HG02885 (cell line): ENCODE data around the gene ABHD5.
"Not testable (repeated sequence)": the region's sequence is repeated elsewhere in the genome, so short reads cannot be mapped to it uniquely, and the experiment has no call there.

Experiments used
- ATAC-seq: cut with Tn5 transposase; IDR thresholded peaks from one replicate; pipeline ENCODE4 v1.9.1; 2021; ENCODE audit warnings: mild to moderate bottlenecking; ENCODE audit not compliant: unreplicated experiment, poor library complexity

ABHD5 gene

DNA sequence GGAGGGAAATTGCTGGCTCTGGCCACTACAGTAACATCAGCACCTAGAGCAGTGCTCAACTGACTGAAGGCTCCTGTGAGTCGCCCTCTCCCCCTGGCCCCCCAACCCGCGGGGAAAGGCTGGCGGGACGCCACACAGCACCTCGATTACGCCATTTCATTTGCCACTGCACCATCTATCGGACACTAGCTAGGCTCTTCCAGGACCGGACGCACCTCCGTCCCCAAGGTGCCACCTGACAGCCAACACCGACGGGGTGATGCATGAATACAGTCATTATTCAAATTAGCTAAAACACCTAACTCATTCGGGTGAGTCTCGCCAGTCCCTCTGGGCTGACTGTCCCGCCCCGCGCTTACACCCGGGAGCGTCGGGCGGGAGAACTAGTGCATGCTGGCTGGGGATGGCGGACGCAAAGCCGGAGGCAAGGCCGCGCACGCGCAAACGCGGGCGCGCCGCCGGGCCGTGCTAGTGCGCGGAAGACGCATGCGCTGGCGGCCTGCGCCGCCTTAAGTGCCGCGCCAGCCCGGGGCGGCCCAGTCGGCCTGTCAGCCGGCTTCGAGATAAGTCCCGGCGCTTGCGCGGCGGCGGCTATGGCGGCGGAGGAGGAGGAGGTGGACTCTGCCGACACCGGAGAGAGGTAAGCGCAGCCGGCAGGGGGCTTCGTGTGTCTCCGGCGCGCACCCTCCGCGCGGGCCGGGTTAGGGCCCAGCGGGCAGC, at the start of gene ABHD5:
Gene ABHD5, plus strand, starts transcription at position 539 of the 720 bp plus-strand sequence. Its CDS starts 55 bp downstream, at position 594.
- peak; percentile 86 for ATAC-seq

DNA sequence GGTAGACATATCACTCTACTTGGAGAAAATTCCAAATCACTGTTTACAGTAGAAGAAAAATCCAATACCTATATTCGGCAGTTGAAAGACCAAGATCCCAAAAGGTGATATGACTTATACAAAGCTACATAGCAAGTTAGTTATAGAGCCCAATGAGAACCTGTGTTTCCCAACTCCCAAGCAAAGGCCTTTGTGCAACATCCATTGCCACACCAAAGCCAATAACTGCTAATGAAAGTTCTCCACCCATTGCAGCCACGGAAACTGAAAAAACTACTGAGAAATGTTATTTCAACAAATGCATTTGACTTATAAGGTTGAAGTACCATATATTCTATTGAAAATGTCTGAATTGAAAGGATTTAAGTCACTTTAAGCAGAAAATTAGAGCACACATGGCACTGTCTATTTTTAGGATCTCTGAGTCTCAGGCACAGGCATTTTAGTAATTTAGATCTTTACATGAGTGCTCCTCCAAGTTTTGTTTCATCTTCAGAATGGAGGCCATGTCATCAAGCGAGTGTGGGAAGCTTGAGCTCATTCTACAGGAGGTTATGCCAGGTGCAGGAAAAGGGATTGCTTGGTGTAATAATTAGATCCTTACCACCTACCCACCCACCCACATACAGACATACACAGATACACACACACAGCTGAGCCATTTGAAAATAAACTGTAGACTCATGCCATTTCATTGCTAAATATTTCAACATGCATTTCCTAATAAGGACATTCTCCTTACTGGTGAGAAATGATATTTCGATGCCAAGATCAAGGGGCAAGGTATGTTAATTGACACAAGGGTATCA, 49.2 kb upstream of the ABHD5 start:
- ATAC-seq = no peak

DNA sequence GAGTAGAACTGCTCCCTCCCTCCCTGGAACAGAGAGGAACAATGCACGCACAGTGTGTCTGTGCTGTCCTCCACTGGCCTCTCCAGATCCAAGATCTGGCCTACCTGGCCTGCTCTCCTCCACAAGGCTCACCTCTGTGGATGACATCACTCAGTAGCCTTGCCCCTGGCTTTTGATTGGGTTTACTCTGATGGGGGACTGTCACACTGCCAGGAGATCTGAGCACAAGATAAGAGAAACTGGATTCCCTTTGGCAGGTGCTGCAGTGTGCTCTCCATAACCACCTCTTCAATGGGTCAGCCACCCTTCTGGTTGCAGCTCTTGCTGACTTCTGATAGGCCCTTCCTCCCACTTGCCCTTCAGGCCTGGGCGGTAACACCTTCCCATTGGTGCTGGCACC, 46.3 kb upstream of the ABHD5 start:
- ATAC-seq = no peak

DNA sequence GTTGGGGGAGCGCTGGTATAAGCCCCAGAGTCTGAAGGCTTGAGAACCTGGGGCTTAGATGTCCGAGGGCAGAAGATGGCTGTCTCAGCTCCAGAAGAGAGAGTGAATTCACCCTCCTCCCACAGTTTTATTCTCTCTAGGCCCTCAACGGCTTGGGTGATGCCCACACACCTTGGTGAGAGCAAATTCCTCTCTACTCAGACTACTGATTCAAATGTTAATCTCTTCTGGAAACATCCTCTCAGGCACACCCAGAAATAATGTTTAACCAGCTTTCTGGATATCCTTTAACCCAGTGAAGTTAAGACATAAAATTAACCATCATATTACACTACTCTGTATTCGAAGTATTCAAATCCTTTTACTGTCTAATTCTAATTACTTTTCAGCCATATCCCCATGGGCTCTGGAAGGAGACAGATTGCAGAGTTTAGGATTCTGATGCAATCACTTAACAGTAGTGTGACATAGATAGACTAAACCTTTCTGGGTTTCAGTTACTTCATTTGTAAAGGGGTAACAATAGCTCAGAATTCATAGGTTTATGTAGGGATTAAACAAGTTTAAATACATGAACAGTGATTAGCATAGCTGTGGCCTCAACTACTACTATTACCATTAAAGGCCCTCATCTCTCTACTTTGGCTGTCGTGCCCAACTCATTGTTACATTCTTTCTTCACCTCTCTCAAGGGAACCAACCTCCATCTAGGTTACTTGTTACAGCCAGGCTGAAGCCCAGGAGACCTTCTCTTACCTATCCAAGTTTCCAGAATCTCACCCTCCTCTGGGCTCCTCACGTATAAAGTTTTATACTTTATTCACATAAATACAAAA, 43.2 kb upstream of the ABHD5 start:
- no peak for ATAC-seq

DNA sequence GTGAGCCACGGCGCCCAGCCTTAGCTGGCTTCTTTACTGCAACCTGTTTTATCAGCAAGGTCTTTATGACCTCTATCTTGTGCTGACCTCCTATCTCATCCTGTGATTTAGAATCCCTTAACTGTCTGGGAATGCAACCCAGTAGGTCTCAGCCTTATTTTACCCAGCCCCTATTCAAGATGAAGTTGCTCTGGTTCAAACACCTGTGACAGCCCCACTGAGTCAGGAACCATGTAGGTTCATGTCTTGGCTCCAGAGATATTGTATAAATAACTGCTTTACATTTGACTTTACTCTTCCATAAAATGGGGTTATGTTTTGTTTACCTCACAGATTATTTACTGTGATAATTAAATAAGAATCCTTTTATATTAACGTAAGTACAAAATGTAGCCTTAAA, 41.8 kb upstream of the ABHD5 start:
- no peak for ATAC-seq

DNA sequence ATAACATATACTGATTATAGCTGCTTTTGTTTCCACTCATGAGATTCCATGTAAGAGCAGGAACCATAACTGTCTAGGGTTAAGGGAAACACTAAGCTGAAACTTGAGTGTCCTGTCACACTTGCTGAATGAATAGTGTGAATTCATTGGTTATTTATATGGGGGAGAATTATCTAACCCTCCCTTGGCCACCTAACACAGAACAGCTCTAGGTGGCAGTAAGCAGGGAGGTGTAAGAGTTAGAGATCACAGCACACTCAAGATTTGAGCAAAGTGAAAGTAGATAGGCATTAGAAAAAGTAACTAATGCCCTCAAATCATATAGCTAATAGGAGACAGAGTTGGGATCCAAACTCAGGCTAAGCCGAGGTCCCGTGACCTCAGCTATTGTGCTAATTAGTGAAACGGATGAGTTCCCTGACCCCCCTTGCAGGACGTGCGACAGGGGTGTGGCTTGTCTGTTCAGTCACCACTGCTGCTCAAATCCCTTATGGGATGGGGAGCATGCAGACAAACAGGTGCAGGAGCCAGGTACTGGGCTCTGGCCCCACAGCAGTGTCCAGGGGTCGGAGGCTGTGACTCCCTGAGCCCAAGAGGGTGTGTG, 41.3 kb upstream of the ABHD5 start:
- no peak for ATAC-seq

DNA sequence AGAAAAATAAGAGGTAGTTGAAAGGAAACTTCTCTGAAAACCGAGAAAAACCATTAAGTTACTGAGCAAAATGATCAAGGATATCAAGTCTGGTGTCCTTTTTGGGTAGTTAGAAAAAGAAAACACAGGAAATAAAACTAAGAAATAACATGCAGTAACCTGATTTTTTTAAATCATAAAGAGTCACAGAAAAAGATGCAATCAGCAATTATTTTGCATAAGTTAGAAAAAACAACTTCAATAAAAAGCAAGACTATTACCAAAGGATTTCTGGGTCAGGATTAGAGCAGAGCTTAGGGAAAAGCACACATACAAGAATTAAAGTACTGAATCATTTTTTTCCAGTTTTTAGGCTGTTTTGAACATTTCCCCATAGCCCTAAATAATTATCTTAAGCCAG, 40.4 kb upstream of the ABHD5 start:
- no peak for ATAC-seq

DNA sequence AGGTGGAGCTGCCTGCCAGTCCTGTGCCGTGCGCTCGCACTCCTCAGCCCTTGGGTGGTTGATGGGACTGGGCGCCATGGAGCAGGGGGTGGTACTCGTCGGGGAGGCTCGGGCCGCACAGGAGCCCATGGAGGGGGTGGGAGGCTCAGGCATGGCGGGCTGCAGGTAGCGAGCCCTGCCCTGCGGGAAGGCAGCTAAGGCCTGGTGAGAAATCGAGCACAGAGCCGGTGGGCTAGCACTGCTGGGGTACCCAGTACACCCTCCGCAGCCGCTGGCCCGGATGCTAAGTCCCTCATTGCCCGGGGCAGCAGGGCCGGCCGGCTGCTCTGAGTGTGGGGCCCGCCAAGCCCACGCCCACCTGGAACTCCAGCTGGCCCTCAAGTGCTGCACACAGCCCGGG, 34.3 kb upstream of the ABHD5 start:
- not testable (repeated sequence) for ATAC-seq

DNA sequence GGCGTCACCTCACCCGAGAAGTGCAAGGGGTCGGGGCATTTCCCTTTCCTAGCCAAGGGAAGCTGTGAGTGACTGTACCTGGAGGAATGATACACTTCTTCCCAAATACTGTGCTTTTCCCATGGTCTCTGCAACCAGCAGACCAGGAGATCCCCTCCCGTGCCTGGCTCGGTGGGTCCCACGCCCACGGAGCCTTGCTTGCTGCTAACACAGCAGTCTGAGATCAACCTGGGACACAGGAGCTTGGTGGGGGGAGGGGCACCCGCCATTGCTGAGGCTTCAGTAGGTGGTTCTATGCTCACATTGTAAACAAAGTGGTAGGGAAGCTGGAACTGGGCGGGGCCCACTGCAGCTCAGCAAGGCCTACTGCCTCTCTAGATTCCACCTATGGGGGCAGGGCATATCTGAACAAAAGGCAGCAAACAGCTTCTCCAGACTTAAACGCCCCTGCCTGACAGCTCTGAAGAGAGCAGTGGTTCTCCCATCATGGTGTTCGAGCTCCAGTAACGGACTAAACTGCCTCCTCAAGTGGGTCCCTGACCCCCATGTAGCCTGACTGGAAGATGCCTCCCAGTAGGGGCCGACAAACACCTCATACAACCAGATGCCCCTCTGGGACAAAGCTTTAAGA, 31.4 kb upstream of the ABHD5 start:
- ATAC-seq = no peak

DNA sequence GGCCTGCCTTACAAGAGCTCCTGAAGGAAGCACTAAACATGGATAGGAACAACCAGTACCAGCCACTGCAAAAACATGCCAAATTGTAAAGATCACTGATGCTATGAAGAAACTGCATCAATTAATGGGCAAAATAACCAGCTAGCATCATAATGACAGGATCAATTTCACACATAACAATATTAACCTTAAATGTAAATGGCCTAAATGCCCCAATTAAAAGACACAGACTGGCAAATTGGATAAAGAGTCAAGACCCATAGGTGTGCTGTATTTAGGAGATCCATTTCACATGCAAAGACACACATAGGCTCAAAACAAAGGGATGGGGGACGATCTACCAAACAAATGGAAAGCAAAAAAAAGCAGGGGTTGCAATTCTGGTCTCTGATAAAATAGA, 29.4 kb upstream of the ABHD5 start:
- ATAC-seq = not testable (repeated sequence)

DNA sequence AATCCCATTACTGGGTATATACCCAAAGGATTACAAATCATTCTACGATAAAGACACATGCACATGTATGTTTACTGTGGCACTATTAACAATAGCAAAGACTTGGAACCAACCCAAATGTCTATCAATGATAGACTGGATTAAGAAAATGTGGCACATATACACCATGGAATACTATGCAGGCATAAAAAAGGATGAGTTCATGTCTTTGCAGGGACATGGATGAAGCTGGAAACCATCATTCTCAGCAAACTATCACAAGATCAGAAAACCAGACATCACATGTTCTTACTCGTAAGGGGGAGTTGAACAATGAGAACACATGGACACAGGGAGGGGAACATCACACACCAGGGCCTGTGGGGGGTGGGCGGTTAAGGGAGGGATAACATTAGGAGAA, 25.7 kb upstream of the ABHD5 start:
- ATAC-seq = not testable (repeated sequence)

DNA sequence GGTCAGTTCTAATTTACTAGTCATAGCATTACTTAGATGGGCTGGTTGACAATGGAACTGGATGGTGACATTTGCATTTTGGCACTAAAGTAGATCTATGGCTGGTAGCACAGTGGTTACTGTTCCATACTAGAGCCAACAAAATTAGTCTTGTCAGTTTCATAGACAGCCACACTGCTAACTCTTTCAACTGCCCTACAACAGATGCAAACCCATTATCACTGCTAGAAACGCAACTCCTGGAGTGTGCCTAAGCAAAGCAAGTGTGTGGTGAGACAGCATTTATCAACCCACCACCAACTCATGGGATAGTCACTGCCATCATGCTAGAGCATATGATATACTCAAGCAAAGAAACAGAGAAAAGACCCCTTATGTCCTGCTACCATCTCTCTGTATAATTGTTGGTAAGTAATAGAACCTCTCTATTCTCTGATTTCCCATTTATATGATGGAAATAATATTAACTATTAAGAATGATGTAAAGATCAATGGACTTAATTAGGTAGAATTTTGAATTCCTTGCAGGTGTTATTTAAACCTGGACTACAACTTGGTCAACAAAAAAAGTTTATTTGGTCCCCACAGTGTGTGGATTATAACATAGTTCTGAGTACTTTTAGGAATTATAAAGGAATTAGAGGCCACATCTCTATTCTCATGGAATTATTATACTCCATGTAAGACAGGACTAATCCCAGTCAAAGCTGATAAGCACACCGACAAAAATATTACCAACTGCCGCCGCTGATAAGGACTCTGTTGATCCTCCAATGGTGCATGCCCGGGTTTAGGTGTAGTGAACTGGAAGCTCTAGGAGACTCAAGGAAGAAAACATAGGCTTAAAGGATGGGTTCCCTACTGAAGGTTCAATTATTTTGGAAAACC, 19.9 kb upstream of the ABHD5 start:
- no peak for ATAC-seq

DNA sequence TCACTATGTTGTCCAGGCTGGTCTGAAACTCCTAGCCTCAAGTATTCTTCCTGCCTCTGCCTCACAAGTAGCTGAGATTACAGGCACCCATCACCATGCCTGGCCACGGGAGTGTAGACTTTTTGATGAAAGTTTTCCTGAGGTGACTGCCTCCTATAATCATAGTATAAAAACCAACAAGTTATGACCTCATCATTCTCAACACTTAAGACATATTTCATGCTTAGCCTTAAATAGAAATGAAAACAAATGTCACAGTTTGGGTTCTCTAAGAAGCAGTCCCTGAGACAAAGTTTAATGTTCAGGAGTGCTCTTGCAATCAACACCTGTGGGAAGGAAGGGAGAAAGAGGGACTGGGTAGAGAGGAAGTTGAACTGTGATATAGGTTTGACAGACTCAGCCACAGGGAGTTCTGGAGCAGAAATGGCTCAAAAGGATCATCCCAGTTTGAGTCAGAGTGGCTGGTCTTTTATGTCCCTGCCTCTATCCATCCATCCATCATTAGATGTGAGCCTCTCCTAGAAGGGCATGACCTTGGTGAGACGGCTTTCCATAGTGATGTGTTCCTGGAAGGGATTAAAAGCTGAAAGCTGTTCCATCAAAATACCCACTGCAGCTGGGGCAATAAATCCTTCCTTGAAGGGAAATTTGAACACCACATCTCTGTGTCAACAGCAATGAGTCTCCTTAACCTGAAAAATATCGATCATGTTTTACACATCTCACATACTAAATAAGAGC, 16.2 kb upstream of the ABHD5 start:
- ATAC-seq = no peak

DNA sequence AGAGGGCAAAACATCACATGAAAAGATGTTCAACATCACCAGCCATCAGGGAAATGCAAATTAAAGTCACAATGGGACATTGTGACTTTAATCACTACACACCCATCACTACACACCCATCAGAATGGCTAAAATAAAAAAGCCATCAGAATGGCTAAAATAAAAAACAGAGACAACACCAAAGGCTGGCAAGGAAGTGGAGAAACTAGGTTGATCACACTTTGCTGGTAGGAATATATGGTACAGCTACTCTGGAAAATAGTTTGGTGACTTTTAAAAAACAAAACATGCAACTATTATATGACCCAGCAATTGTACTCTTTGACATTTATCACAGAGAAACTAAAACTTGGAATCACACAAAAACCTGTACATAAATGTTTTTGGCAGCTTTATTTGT, 15.1 kb upstream of the ABHD5 start:
- no peak for ATAC-seq

DNA sequence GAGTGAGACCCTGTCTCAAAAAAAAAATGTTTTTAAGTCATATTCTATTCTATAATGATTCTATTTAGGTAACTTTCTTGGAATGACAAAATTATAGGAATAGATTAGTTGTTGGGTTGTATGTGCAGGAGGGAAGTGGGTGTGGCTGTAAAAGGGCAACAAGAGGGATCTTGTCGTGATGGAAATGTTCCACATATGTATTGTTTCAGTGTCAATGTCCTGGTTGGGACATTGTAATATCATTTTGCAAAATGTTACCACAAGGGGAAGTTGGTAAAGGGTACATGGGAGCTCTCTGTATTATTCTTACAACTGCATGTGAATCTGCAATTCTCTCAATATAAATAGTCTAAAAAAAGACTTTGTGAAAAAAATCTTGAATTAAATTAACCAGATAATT, 14.3 kb upstream of the ABHD5 start:
- ATAC-seq = no peak

DNA sequence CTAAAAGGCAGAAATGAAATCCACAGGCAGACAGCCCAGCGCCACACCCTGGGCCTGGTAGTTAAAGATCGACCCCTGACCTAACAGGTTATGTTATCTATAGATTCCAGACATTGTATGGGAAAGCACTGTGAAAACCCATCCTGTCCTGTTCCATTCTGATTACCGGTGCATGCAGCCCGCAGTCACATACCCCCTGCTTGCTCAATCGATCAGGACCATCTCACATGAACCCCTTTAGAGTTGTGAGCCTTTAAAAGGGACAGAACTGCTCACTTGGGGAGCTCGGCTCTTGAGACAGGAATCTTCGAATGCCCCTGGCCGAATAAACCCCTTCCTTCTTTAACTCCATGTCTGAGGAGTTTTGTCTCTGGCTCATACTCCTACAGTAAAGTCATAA, 12.4 kb upstream of the ABHD5 start:
- not testable (repeated sequence) for ATAC-seq

DNA sequence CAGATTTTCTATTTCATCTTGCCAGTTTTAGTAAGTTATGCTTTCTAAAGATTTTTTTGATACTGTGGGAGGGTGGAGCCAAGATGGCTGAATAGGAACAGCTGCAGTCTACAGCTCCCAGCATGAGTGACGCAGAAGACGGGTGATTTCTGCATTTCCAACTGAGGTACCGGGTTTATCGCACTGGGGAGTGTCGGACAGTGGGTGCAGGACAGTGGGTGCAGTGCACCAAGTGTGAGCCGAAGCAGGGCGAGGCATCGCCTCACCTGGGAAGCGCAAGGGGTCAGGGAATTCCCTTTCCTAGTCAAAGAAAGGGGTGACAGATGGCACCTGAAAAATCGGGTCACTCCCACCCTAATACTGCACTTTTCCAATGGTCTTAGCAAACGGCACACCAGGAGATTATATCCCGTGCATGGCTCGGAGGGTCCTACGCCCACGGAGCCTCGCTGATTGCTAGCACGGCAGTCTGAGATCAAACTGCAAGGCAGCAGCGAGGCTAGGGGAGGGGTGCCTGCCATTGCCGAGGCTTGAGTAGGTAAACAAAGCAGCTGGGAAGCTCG, 11.8 kb upstream of the ABHD5 start:
- ATAC-seq = not testable (repeated sequence)

DNA sequence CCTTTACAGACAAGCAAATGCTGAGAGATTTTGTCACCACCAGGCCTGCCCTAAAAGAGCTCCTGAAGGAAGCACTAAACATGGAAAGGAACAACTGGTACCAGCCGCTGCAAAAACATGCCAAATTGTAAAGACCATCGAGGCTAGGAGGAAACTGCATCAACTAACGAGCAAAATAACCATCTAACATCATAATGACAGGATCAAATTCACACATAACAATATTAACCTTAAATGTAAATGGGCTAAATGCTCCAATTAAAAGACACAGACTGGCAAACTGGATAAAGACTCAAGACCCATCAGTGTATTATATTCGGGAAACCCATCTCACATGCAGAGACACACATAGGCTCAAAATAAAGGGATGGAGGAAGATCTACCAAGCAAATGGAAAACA, 9.9 kb upstream of the ABHD5 start:
- not testable (repeated sequence) for ATAC-seq
